Measurements from ENCODE around the gene GABBR2. TPM values are rescaled to one million over a fixed set of nuclear protein-coding genes. Genes with fewer than 3 reads are reported as not detected.

GABBR2 gene
- total RNA-seq, 1 experiment from 2014 or later: not detected

DNA sequence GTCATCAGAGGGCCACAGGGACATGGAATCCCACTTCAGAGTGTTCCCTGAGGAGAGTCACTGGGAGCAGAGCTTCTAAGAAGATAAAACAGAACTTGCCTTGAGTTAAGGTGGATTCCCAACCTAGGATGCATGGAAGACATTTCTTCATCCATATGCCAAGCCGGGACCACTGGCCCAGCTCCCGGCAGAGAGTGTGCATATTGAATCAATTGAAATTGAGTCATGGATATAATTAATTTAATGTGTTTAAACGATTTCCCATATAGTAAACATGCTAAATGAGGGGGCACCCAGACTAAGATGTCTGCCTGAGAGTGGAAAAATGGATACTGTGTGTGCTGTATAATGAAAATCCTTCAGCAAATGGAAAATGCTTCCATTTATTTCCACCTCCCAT, 258.9 kb downstream of the GABBR2 start:
- H3K27me3 ChIP-seq (replicated peaks; ENCODE audit: insufficient read depth, low read depth, low read length, poor library complexity): peaks cover 19% of the 10 kb centered on the region
- POLR2A ChIA-PET (ENCODE audit: low non-redundant PET): no interaction called here
- H3K27ac ChIP-seq (ENCODE audit: low read depth, low read length, poor library complexity, severe bottlenecking): no peak overlapping the region
- H3K4me1 ChIP-seq (ENCODE audit: insufficient read depth, low read length, poor library complexity, severe bottlenecking): no peaks in the 10 kb centered on the region
- H3K4me3 ChIP-seq (ENCODE audit: low read depth, low read length, poor library complexity, severe bottlenecking): no peak overlapping the region
- H3K36me3 ChIP-seq (ENCODE audit: insufficient read depth, low read length, poor library complexity, severe bottlenecking): no peaks in the 10 kb centered on the region
- DNase-seq (ENCODE audit: low spot score): no peak
- no peak for TF ChIP-seq EZH2 (IDR thresholded peaks at IDR 0.05; ENCODE audit: borderline replicate concordance, low read depth, low read length, poor library complexity, severe bottlenecking)
- TF ChIP-seq, protein P1, sequence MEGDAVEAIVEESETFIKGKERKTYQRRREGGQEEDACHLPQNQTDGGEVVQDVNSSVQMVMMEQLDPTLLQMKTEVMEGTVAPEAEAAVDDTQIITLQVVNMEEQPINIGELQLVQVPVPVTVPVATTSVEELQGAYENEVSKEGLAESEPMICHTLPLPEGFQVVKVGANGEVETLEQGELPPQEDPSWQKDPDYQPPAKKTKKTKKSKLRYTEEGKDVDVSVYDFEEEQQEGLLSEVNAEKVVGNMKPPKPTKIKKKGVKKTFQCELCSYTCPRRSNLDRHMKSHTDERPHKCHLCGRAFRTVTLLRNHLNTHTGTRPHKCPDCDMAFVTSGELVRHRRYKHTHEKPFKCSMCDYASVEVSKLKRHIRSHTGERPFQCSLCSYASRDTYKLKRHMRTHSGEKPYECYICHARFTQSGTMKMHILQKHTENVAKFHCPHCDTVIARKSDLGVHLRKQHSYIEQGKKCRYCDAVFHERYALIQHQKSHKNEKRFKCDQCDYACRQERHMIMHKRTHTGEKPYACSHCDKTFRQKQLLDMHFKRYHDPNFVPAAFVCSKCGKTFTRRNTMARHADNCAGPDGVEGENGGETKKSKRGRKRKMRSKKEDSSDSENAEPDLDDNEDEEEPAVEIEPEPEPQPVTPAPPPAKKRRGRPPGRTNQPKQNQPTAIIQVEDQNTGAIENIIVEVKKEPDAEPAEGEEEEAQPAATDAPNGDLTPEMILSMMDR (conservative IDR thresholded peaks at IDR 0.05; ENCODE audit: low read depth, low read length): no peak
- CTCF ChIA-PET: no interaction called here
- H3K9me3 ChIP-seq (ENCODE audit: low read depth, low read length, poor library complexity, severe bottlenecking): no peaks in the 10 kb centered on the region
- intact Hi-C loops (cut with micrococcal nuclease; ENCODE audit: unreplicated experiment): no loop called here
- BruUV-seq (replicated peaks): no TSS peak

DNA sequence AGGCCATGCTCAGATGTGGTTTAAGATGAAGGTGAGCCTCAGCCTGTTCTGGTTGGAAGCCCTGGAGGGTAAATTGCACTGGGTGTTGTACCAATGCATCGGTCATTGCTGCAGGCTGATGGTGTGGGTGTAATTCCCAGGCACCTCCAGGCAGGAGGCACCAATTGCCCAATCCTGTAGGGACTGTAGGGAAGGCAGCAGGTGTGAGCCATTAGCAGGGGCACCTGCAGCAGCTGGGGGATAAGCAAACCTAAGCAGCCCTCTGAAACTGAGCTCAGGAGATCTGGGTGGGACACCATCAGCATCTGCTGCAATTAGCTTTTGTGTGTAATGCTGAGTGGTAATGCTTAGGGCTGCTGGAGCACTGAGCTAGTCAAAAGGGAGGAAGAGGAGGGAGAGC, 263.2 kb downstream of the GABBR2 start:
- TF ChIP-seq EZH2 (IDR thresholded peaks at IDR 0.05; ENCODE audit: borderline replicate concordance, low read depth, low read length, poor library complexity, severe bottlenecking): no peak
- TF ChIP-seq, protein P1 (conservative IDR thresholded peaks at IDR 0.05; ENCODE audit: low read depth, low read length): no peak
- no TSS peak for BruUV-seq (replicated peaks)
- POLR2A ChIA-PET (ENCODE audit: low non-redundant PET): no interaction called here
- no peak for DNase-seq (ENCODE audit: low spot score)
- Histone ChIP-seq H3K36me3 (ENCODE audit: insufficient read depth, low read length, poor library complexity, severe bottlenecking) (no peaks in the 10 kb centered on the region), H3K27ac (ENCODE audit: low read depth, low read length, poor library complexity, severe bottlenecking) (no peak overlapping the region), H3K27me3 (replicated peaks; ENCODE audit: insufficient read depth, low read depth, low read length, poor library complexity) (peaks cover 30% of the 10 kb centered on the region), H3K4me3 (ENCODE audit: low read depth, low read length, poor library complexity, severe bottlenecking) (no peak overlapping the region), H3K9me3 (ENCODE audit: low read depth, low read length, poor library complexity, severe bottlenecking) (no peaks in the 10 kb centered on the region), H3K4me1 (ENCODE audit: insufficient read depth, low read length, poor library complexity, severe bottlenecking) (no peaks in the 10 kb centered on the region)
- CTCF ChIA-PET: no interaction called here
- intact Hi-C loops (cut with micrococcal nuclease; ENCODE audit: unreplicated experiment): no loop called here

DNA sequence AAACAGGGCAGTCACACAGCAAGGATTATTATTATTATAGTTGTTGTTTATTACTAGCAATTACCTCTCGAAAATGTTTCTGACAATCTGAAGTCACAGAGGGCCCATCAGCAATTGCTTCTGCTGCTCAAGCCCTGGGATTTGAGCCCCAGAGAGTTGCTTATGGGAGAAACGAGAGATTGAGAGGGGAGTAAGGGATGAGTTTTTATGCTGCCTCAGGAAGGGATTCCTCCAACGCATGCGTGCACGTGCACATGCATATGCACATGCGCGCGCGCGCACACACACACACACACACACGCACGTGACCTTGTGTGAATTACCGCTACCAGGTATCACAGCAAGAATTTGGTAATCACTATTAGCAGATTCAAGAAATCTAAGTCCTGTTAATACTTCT, 264.1 kb downstream of the GABBR2 start:
- Histone ChIP-seq H3K27me3 (replicated peaks; ENCODE audit: insufficient read depth, low read depth, low read length, poor library complexity) (peaks cover 22% of the 10 kb centered on the region), H3K36me3 (ENCODE audit: insufficient read depth, low read length, poor library complexity, severe bottlenecking) (no peaks in the 10 kb centered on the region), H3K4me1 (ENCODE audit: insufficient read depth, low read length, poor library complexity, severe bottlenecking) (no peaks in the 10 kb centered on the region), H3K27ac (ENCODE audit: low read depth, low read length, poor library complexity, severe bottlenecking) (no peak overlapping the region), H3K4me3 (ENCODE audit: low read depth, low read length, poor library complexity, severe bottlenecking) (no peak overlapping the region), H3K9me3 (ENCODE audit: low read depth, low read length, poor library complexity, severe bottlenecking) (no peaks in the 10 kb centered on the region)
- POLR2A ChIA-PET (ENCODE audit: low non-redundant PET): no interaction called here
- no TSS peak for BruUV-seq (replicated peaks)
- DNase-seq (ENCODE audit: low spot score): no peak
- intact Hi-C loops (cut with micrococcal nuclease; ENCODE audit: unreplicated experiment): no loop called here
- no peak for TF ChIP-seq EZH2 (IDR thresholded peaks at IDR 0.05; ENCODE audit: borderline replicate concordance, low read depth, low read length, poor library complexity, severe bottlenecking)
- TF ChIP-seq, protein P1 (conservative IDR thresholded peaks at IDR 0.05; ENCODE audit: low read depth, low read length): no peak
- CTCF ChIA-PET: no interaction called here

Data from A673 (cell line).